CD4-positive, alpha-beta T cell (primary cell): ENCODE results near the gene PRADC1. TPM values are rescaled to one million over a fixed set of nuclear protein-coding genes. Genes with fewer than 3 reads are reported as not detected.

ENCODE experiments used
- ATAC-seq: fragments of 200-7000 bp; cut with Tn5 transposase; one replicate; pipeline ENCODE4 v1.10.0; 2022; ENCODE audit warnings: mild to moderate bottlenecking; ENCODE audit not compliant: poor library complexity
- CTCF ChIA-PET: fragments of 350-600 bp; sonication (Branson Sonifier 250); formaldehyde crosslinking; loops from one replicate; lab custom pipeline; 2021; ENCODE audit warnings: antibody characterized with exemption, inconsistent platforms; lab: Charles Lee
- POLR2A ChIA-PET: fragments of 350-600 bp; sonication (Branson Sonifier 250); formaldehyde crosslinking; loops from one replicate; lab custom pipeline; 2021; ENCODE audit warnings: antibody characterized with exemption, inconsistent platforms; lab: Charles Lee
- DNase-seq, 14 experiments: peaks; one replicate each; pipeline ENCODE4 v3.0.0-alpha.2; 2013 to 2020; ENCODE audit warnings: mixed read lengths in 2 of 14
- H3K27ac ChIP-seq, 2 donors: one replicate each; pipeline versions ENCODE4 v1.5.1 to v1.7.0; 2013; ENCODE audit warnings: low read length in 2 of 2, low read depth in 1 of 2, mild to moderate bottlenecking in 1 of 2
- H3K27me3 ChIP-seq, 2 experiments: 1 replicate in 1 of 2; 2 replicates in 1 of 2; pipeline versions ENCODE4 v1.6.1 to v1.7.0; 2013; ENCODE audit warnings: low read length in 2 of 2, control low read depth in 1 of 2, mild to moderate bottlenecking in 1 of 2, moderate library complexity in 1 of 2; ENCODE audit not compliant: insufficient read depth in 2 of 2, control insufficient read depth in 1 of 2
- H3K36me3 ChIP-seq: one replicate; pipeline ENCODE4 v1.6.1; 2013; ENCODE audit warnings: low read length, control low read depth; ENCODE audit not compliant: insufficient read depth
- H3K4me1 ChIP-seq: one replicate; pipeline ENCODE4 v1.6.1; 2013; ENCODE audit warnings: low read length, control low read depth; ENCODE audit not compliant: insufficient read depth
- H3K4me3 ChIP-seq: one replicate; pipeline ENCODE4 v1.5.1; 2013; ENCODE audit warnings: mild to moderate bottlenecking, low read length, moderate library complexity
- H3K9me3 ChIP-seq, 2 experiments: 1 replicate in 1 of 2; 2 replicates in 1 of 2; pipeline versions ENCODE4 v1.6.1 to v1.7.0; 2013; ENCODE audit warnings: low read length in 2 of 2, mild to moderate bottlenecking in 2 of 2, control low read depth in 1 of 2, moderate library complexity in 1 of 2; ENCODE audit not compliant: control insufficient read depth in 1 of 2, insufficient read depth in 1 of 2
- H3K27ac Mint-ChIP-seq: one replicate; pipeline ENCODE4 v1.8.0; 2020; ENCODE audit warnings: mixed read lengths
- H3K27me3 Mint-ChIP-seq: one replicate; pipeline ENCODE4 v1.8.0; 2021; ENCODE audit warnings: mixed read lengths
- H3K36me3 Mint-ChIP-seq: one replicate; pipeline ENCODE4 v1.8.0; 2021; ENCODE audit warnings: low read depth, mixed read lengths
- H3K4me1 Mint-ChIP-seq: one replicate; pipeline ENCODE4 v1.8.0; 2021; ENCODE audit warnings: low read depth, mixed read lengths
- H3K4me3 Mint-ChIP-seq: one replicate; pipeline ENCODE4 v1.8.0; 2020; ENCODE audit warnings: mild to moderate bottlenecking, mixed read lengths
- H3K9me3 Mint-ChIP-seq: one replicate; pipeline ENCODE4 v1.8.0; 2020; ENCODE audit warnings: mixed read lengths
- intact Hi-C, 2 experiments: fragments of 100-400 bp; cut with DNase I in 1 of 2; cut with micrococcal nuclease in 1 of 2; formaldehyde crosslinking; loops; one replicate each; pipeline versions ENCODE4 v1.15.1 to v1.9.0; 2023 to 2025; cut with DNase I, micrococcal nuclease
- total RNA-seq, 174 experiments: library from RNA in 2 of 174; stranded (reverse) in 2 of 174; gene quantifications; one replicate each; pipeline ENCODE4 v1.2.3 and lab custom pipeline; 2021 to 2026
- TF ChIP-seq, protein P1 (sequence below): fragments of 200-600 bp; IDR thresholded peaks from one replicate; pipeline ENCODE4 v1.8.0; 2022; ENCODE audit warnings: antibody characterized with exemption, mild to moderate bottlenecking

Gene PRADC1
- total RNA-seq, 2 experiments from 2014 or later, result 2.9 to 3.0 TPM

DNA sequence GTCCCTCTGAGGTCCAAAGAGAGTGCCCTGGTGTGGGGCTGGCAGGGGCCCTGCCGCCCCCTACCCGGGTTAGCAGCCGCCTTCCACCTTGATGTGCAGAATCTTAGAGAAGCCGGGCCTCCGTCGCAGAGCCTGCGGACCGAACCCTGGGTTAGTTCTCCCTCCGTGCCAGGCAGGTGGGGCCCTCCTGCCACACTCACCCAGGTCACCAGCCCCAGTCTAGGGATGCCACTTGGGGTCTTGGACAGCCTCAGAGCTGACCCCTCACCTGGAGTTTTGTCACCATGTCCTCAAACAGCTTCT is 25.8 kb upstream of the PRADC1 start:
- H3K27me3 ChIP-seq, result no peaks in the 10 kb centered on the region
- no peak for ATAC-seq
- Mint-ChIP-seq H3K4me3 (no peak overlapping the region), H3K27me3 (no peaks in the 10 kb centered on the region), H3K27ac (peak overlapping the region; percentile 33), H3K4me1 (no peaks in the 10 kb centered on the region), H3K36me3 (peaks cover 28% of the 10 kb centered on the region), H3K9me3 (no peaks in the 10 kb centered on the region)
- intact Hi-C loops, result no loop called here
- TF ChIP-seq, protein P1, sequence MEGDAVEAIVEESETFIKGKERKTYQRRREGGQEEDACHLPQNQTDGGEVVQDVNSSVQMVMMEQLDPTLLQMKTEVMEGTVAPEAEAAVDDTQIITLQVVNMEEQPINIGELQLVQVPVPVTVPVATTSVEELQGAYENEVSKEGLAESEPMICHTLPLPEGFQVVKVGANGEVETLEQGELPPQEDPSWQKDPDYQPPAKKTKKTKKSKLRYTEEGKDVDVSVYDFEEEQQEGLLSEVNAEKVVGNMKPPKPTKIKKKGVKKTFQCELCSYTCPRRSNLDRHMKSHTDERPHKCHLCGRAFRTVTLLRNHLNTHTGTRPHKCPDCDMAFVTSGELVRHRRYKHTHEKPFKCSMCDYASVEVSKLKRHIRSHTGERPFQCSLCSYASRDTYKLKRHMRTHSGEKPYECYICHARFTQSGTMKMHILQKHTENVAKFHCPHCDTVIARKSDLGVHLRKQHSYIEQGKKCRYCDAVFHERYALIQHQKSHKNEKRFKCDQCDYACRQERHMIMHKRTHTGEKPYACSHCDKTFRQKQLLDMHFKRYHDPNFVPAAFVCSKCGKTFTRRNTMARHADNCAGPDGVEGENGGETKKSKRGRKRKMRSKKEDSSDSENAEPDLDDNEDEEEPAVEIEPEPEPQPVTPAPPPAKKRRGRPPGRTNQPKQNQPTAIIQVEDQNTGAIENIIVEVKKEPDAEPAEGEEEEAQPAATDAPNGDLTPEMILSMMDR, result no peak
- H3K36me3 ChIP-seq, result peaks cover 8% of the 10 kb centered on the region
- ChIA-PET CTCF (no interaction called here), POLR2A (no interaction called here)
- DNase-seq, result no peak
- H3K4me1 ChIP-seq, result peaks cover 13% of the 10 kb centered on the region
- no peak overlapping the region for H3K27ac ChIP-seq
- no peaks in the 10 kb centered on the region for H3K9me3 ChIP-seq
- H3K4me3 ChIP-seq, result no peak overlapping the region

DNA sequence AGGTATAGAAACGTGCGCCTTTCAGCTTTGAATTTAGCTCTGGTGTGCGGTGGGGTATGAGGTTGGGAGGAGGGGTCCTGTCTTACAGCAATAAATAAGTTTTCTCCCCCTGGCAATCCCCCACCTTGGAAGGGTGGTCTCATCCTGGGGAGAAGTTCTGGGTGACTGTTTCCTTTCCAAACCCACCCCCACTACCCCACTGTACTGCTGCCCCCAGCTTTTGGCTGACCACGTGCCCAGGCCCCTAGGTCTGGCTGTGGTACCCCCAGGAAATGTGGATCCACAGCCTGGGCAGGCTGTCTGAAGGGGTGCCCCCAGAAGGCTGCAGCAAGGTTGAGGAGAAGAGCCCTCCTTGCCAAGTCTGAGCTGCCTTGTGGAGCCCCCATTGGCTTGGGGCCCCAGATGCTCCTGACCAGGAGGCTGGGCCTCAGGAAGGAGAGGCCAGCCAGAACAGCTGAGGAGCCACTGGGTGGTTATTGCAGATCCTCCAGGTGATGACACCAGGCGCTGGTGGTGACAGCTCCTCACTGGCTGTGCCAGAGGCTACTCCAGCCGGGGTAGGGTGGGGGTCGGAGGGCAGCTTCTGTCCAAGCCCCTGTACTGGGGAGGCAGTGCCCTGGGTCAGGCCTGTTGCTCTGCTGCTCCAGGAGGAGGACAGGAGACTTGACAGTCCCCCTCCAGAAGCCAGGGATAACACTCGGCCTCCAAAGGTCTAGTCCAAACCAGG is 25.3 kb upstream of the PRADC1 start:
- H3K27me3 ChIP-seq, result no peaks in the 10 kb centered on the region
- Mint-ChIP-seq H3K27ac (peak overlapping the region; percentile 33), H3K27me3 (no peaks in the 10 kb centered on the region), H3K4me1 (no peaks in the 10 kb centered on the region), H3K9me3 (no peaks in the 10 kb centered on the region), H3K36me3 (peaks cover 27% of the 10 kb centered on the region), H3K4me3 (no peak overlapping the region)
- peaks cover 13% of the 10 kb centered on the region for H3K4me1 ChIP-seq
- H3K36me3 ChIP-seq, result peaks cover 12% of the 10 kb centered on the region
- POLR2A ChIA-PET, result interaction anchor here (0.6 to 2.1 kb wide), 2 partner anchors 25 to 27 kb away, joined by 3 to 20 read pairs; partner anchors contain the start of genes CCT7 and PRADC1
- intact Hi-C loops, result no loop called here
- no peak for DNase-seq
- H3K4me3 ChIP-seq, result no peak overlapping the region
- TF ChIP-seq, protein P1, result no peak
- H3K27ac ChIP-seq, result no peak overlapping the region
- no peaks in the 10 kb centered on the region for H3K9me3 ChIP-seq
- ATAC-seq, result no peak
- CTCF ChIA-PET, result no interaction called here

DNA sequence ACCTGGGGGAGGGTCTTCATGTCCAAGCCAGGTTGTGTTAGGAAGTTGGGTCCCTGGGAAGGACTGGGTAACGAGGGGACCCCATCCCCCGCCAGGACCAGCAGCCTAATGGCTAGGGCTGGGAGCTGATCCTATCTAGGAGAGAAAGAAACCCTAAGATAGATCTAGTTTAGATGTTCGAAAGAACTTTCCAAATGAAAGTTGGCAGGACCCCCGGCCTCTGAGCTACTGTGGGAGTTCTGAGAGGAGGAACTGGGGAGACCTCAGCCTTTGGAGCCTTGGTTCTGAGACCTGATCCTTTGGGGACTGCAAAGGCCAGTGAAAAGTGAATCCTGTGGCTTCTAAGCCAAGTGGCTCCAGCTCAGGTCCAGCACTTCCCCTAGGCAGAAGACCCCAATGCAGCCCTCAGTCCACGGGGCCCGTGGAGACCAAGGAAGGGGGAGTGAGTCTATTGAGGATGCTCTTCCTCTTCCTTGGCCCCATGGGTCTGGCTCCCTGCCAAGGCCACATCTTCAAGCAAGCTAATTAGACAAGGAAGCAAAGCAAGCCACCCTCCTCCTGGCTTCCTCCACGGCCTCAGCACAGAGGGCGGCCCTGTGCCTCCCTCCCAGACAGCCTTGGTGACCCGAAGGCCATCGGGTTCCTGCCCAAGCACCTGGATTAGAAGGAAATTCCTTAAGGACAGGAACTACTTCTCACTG is 24.5 kb upstream of the PRADC1 start:
- H3K4me3 ChIP-seq, result no peak overlapping the region
- CTCF ChIA-PET, result no interaction called here
- H3K4me3 Mint-ChIP-seq, result no peak overlapping the region
- no peak overlapping the region for H3K27ac Mint-ChIP-seq
- H3K36me3 Mint-ChIP-seq, result peaks cover 34% of the 10 kb centered on the region
- H3K4me1 Mint-ChIP-seq, result no peaks in the 10 kb centered on the region
- no peaks in the 10 kb centered on the region for H3K9me3 Mint-ChIP-seq
- POLR2A ChIA-PET, result interaction anchor here (0.6 to 2.1 kb wide), 3 partner anchors 24 to 33 kb away, joined by 3 to 20 read pairs (median 3); partner anchors contain the start of genes CCT7 and PRADC1
- TF ChIP-seq, protein P1, result no peak
- no peak for ATAC-seq
- H3K27me3 ChIP-seq, result no peaks in the 10 kb centered on the region
- H3K9me3 ChIP-seq, result no peaks in the 10 kb centered on the region
- intact Hi-C loops, result no loop called here
- H3K36me3 ChIP-seq, result peaks cover 20% of the 10 kb centered on the region
- H3K4me1 ChIP-seq, result peaks cover 13% of the 10 kb centered on the region
- peak in 8 of 14 experiments; percentile 11 to 62 (median 40) for DNase-seq
- H3K27ac ChIP-seq, result no peak overlapping the region
- no peaks in the 10 kb centered on the region for H3K27me3 Mint-ChIP-seq
